Neuronal stem cell (in vitro differentiated cells): ENCODE data around the gene HIC1.
A peak's percentile ranks its signal among the peaks of the same experiment; 100 is the strongest.

Experiments
- DNase-seq: peaks from one replicate; pipeline ENCODE4 v3.0.0-alpha.2; 2013; ENCODE audit warnings: low spot score
- H2AFZ ChIP-seq: one replicate; pipeline ENCODE4 v1.6.1; 2013; ENCODE audit warnings: mild to moderate bottlenecking, low read length, inconsistent platforms
- H2AK5ac ChIP-seq: 2 replicates; pipeline ENCODE4 v1.6.1; 2013; ENCODE audit warnings: low read depth, mild to moderate bottlenecking, inconsistent platforms, low read length, moderate library complexity, mixed read lengths
- H2BK120ac ChIP-seq: 2 replicates; pipeline ENCODE4 v1.6.1; 2013; ENCODE audit warnings: low read depth, mild to moderate bottlenecking, inconsistent platforms, low read length, moderate library complexity, mixed read lengths
- H2BK12ac ChIP-seq: one replicate; pipeline ENCODE4 v1.6.1; 2013; ENCODE audit warnings: low read length, inconsistent platforms
- H2BK15ac ChIP-seq: 2 replicates; pipeline ENCODE4 v1.6.1; 2013; ENCODE audit warnings: mild to moderate bottlenecking, low read length, inconsistent platforms, mixed read lengths
- H2BK5ac ChIP-seq: one replicate; pipeline ENCODE4 v1.6.1; 2013; ENCODE audit warnings: inconsistent platforms, mild to moderate bottlenecking, low read length, moderate library complexity
- H3K14ac ChIP-seq: one replicate; pipeline ENCODE4 v1.6.1; 2013; ENCODE audit warnings: low read length, inconsistent platforms
- H3K18ac ChIP-seq: 2 replicates; pipeline ENCODE4 v1.6.1; 2013; ENCODE audit warnings: low read length, inconsistent platforms
- H3K23ac ChIP-seq: 2 replicates; pipeline ENCODE4 v1.6.1; 2013; ENCODE audit warnings: low read depth, mild to moderate bottlenecking, mixed read lengths, low read length, inconsistent platforms; ENCODE audit not compliant: poor library complexity
- H3K27ac ChIP-seq: replicated peaks from 3 replicates; pipeline ENCODE4 v1.5.1; 2013; ENCODE audit warnings: low read length, inconsistent platforms
- H3K27me3 ChIP-seq, 3 experiments: 2 replicates each; pipeline ENCODE4 v1.6.1; 2013; ENCODE audit warnings: low read length in 3 of 3, mild to moderate bottlenecking in 2 of 3, inconsistent platforms in 1 of 3, low read depth in 1 of 3, mixed read lengths in 1 of 3, moderate library complexity in 1 of 3; ENCODE audit not compliant: control insufficient read depth in 3 of 3, insufficient read depth in 3 of 3
- H3K36me3 ChIP-seq, 2 donors: replicated peaks in 1 of 2; 2 replicates each; pipeline ENCODE4 v1.6.1; 2013; ENCODE audit warnings: low read length in 2 of 2; ENCODE audit not compliant: control insufficient read depth in 2 of 2, insufficient read depth in 2 of 2
- H3K4ac ChIP-seq: 2 replicates; pipeline ENCODE4 v1.6.1; 2013; ENCODE audit warnings: inconsistent platforms, mild to moderate bottlenecking, low read length, moderate library complexity
- H3K4me1 ChIP-seq, 2 donors: 1 replicate in 1 of 2; 2 replicates in 1 of 2; pipeline ENCODE4 v1.6.1; 2013; ENCODE audit warnings: low read length in 2 of 2, low read depth in 1 of 2; ENCODE audit not compliant: control insufficient read depth in 2 of 2, insufficient read depth in 1 of 2
- H3K4me2 ChIP-seq: one replicate; pipeline ENCODE4 v1.6.1; 2013; ENCODE audit warnings: mild to moderate bottlenecking, low read length, inconsistent platforms; ENCODE audit not compliant: insufficient read depth, poor library complexity, severe bottlenecking
- H3K4me3 ChIP-seq, 2 donors: 2 replicates each; pipeline ENCODE4 v1.5.1; 2013; ENCODE audit warnings: low read length in 2 of 2, mild to moderate bottlenecking in 2 of 2, inconsistent platforms in 1 of 2, moderate library complexity in 1 of 2
- H3K79me1 ChIP-seq: one replicate; pipeline ENCODE4 v1.6.1; 2013; ENCODE audit warnings: low read depth, mild to moderate bottlenecking, inconsistent platforms, low read length, moderate library complexity
- H3K9ac ChIP-seq: one replicate; pipeline ENCODE4 v1.6.1; 2013; ENCODE audit warnings: mild to moderate bottlenecking, low read depth, low read length, inconsistent platforms; ENCODE audit not compliant: poor library complexity
- H3K9me3 ChIP-seq, 2 donors: replicated peaks in 1 of 2; 2 replicates each; pipeline versions ENCODE3 to v1.6.1; 2013; ENCODE audit warnings: low read length in 2 of 2, mild to moderate bottlenecking in 2 of 2, inconsistent platforms in 1 of 2, low read depth in 1 of 2, mixed read lengths in 1 of 2, moderate library complexity in 1 of 2; ENCODE audit not compliant: control insufficient read depth in 2 of 2, insufficient read depth in 1 of 2
- H4K8ac ChIP-seq: one replicate; pipeline ENCODE4 v1.6.1; 2013; ENCODE audit warnings: low read depth, mild to moderate bottlenecking, inconsistent platforms, low read length, moderate library complexity
- H4K91ac ChIP-seq: one replicate; pipeline ENCODE4 v1.6.1; 2013; ENCODE audit warnings: low read length, low read depth, mild to moderate bottlenecking, inconsistent platforms; ENCODE audit not compliant: poor library complexity
- WGBS, 2 donors: extraction: QIAGEN DNeasy Blood & Tissue Kit; methylation state at CpG; one replicate each; pipeline ENCODE4 v1.1.7; 2013; ENCODE audit warnings: missing lambda C conversion rate in 2 of 2, mixed read lengths in 1 of 2; ENCODE audit not compliant: insufficient read length in 2 of 2, insufficient replicate concordance in 1 of 2; ENCODE audit errors: extremely low coverage in 2 of 2; 5-methylcytosine and 5-hydroxymethylcytosine counted together

Gene HIC1

GRCh38 chr17:2076087-2076984 is 21.4 kb downstream of the HIC1 start:
- no peak overlapping the region for H4K91ac ChIP-seq
- peak overlapping the region; percentile 8 for H3K18ac ChIP-seq
- no peak overlapping the region for H2BK12ac ChIP-seq
- H2AFZ ChIP-seq = no peak overlapping the region
- no peak overlapping the region for H3K9ac ChIP-seq
- H2BK15ac ChIP-seq = no peak overlapping the region
- no peak overlapping the region for H3K4ac ChIP-seq
- H2AK5ac ChIP-seq = no peak overlapping the region
- no peaks in the 10 kb centered on the region for H3K9me3 ChIP-seq
- H2BK120ac ChIP-seq = no peak overlapping the region
- H3K23ac ChIP-seq = peak overlapping the region; percentile 66
- H3K27me3 ChIP-seq = no peaks in the 10 kb centered on the region
- H3K14ac ChIP-seq = no peak overlapping the region
- H3K4me2 ChIP-seq = no peak overlapping the region
- WGBS, 2 donors = no CpG with 5 or more reads among the region's 17 CpGs
- no peak for DNase-seq
- peaks cover 16 to 79% of the 10 kb centered on the region in 2 donors for H3K36me3 ChIP-seq
- no peaks in the 10 kb centered on the region for H3K79me1 ChIP-seq
- peak overlapping the region; percentile 14 for H2BK5ac ChIP-seq
- peaks cover 0 to 2% of the 10 kb centered on the region in 2 donors for H3K4me1 ChIP-seq
- H4K8ac ChIP-seq = no peak overlapping the region
- H3K4me3 ChIP-seq = no peak overlapping the region
- no peak overlapping the region for H3K27ac ChIP-seq

- WGBS, 2 donors = no CpG with 5 or more reads among the region's 8 CpGs
- Histone ChIP-seq H3K23ac (peak overlapping the region; percentile 66), H3K27me3 (no peaks in the 10 kb centered on the region), H3K79me1 (no peaks in the 10 kb centered on the region), H2BK5ac (peak overlapping the region; percentile 14), H3K4me3 (no peak overlapping the region), H2BK12ac (no peak overlapping the region), H3K4me1 (peaks cover 0 to 2% of the 10 kb centered on the region in 2 donors), H2BK120ac (no peak overlapping the region), H3K4me2 (no peak overlapping the region), H2AFZ (no peak overlapping the region), H3K4ac (no peak overlapping the region), H3K18ac (no peak overlapping the region), H3K36me3 (peaks cover 22 to 80% of the 10 kb centered on the region in 2 donors), H3K14ac (no peak overlapping the region), H4K91ac (no peak overlapping the region), H2AK5ac (no peak overlapping the region), H4K8ac (no peak overlapping the region), H2BK15ac (no peak overlapping the region), H3K9ac (no peak overlapping the region), H3K27ac (no peak overlapping the region), H3K9me3 (no peaks in the 10 kb centered on the region)
- DNase-seq = no peak
These were observed 22.1 kb downstream of the HIC1 start for GRCh38 chr17:2077040-2077439.

- H3K27ac ChIP-seq = no peak overlapping the region
These were observed 26.7 kb downstream of the HIC1 start for GRCh38 chr17:2081564-2081963.

GRCh38 chr17:2082003-2082781 is 27.3 kb downstream of the HIC1 start:
- Histone ChIP-seq H2AFZ (no peak overlapping the region), H4K91ac (no peak overlapping the region), H3K23ac (peak overlapping the region; percentile 8), H2BK15ac (no peak overlapping the region), H4K8ac (no peak overlapping the region), H2BK5ac (no peak overlapping the region), H3K4me3 (no peak overlapping the region), H3K4ac (no peak overlapping the region), H2BK12ac (no peak overlapping the region), H3K9ac (peak overlapping the region; percentile 73), H3K14ac (no peak overlapping the region), H3K4me2 (no peak overlapping the region), H3K27me3 (peaks cover 0 to 2% (median 0%) of the 10 kb centered on the region in 3 experiments), H3K27ac (no peak overlapping the region), H3K18ac (no peak overlapping the region), H2AK5ac (no peak overlapping the region), H3K36me3 (peaks cover 25 to 70% of the 10 kb centered on the region in 2 donors), H3K9me3 (no peaks in the 10 kb centered on the region), H2BK120ac (no peak overlapping the region), H3K4me1 (peaks cover 0 to 2% of the 10 kb centered on the region in 2 donors), H3K79me1 (no peaks in the 10 kb centered on the region)
- no CpG with 5 or more reads among the region's 9 CpGs for WGBS, 2 donors
- no peak for DNase-seq

More at GRCh38 chr17:2081564-2081963, 26.7 kb downstream of the HIC1 start:
- no peaks in the 10 kb centered on the region for H3K79me1 ChIP-seq
- H3K9me3 ChIP-seq = no peaks in the 10 kb centered on the region
- H2AK5ac ChIP-seq = no peak overlapping the region
- H2BK5ac ChIP-seq = no peak overlapping the region
- WGBS, 2 donors = no CpG with 5 or more reads among the region's 9 CpGs
- no peak overlapping the region for H3K9ac ChIP-seq
- H2BK120ac ChIP-seq = no peak overlapping the region
- no peak overlapping the region for H3K14ac ChIP-seq
- no peak overlapping the region for H3K23ac ChIP-seq
- H3K36me3 ChIP-seq = peaks cover 27 to 76% of the 10 kb centered on the region in 2 donors
- no peak overlapping the region for H3K4ac ChIP-seq
- H4K91ac ChIP-seq = no peak overlapping the region
- no peak overlapping the region for H2BK15ac ChIP-seq
- no peak overlapping the region for H4K8ac ChIP-seq
- no peak overlapping the region for H2BK12ac ChIP-seq
- peaks cover 0 to 2% (median 0%) of the 10 kb centered on the region in 3 experiments for H3K27me3 ChIP-seq
- no peak overlapping the region for H2AFZ ChIP-seq
- H3K4me1 ChIP-seq = peaks cover 0 to 2% of the 10 kb centered on the region in 2 donors
- H3K18ac ChIP-seq = no peak overlapping the region
- DNase-seq = no peak
- H3K4me2 ChIP-seq = no peak overlapping the region
- no peak overlapping the region for H3K4me3 ChIP-seq
